ENCODE results near the gene GREM2. TPM values are rescaled to one million over a fixed set of nuclear protein-coding genes. Genes with fewer than 3 reads are reported as not detected.

GREM2 gene
- total RNA-seq, 1 experiment from 2014 or later: not detected

DNA sequence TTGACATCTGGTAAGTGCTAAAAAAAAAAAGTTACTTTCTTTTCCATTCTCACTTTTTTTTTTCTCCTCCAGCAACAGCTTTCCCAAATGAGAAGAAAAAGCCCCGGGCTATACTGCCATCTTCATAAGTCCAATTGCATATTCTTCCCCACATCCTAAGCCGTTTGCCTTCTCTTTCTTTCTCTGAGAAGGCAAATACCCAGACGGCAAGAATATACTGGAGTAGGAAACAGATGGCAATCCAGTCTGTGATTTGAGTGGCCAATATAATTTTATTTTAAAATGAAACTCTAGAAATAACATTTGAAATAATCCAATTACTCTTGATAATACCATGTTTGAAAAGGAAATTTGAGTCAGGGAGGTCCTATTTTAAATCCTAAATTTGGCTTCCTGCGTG is 44.6 kb upstream of the GREM2 start:
- Mint-ChIP-seq H3K27ac (no peak overlapping the region), H3K9me3 (no peaks in the 10 kb centered on the region), H3K4me3 (no peak overlapping the region), H3K27me3 (ENCODE audit: low read depth) (no peaks in the 10 kb centered on the region), H3K36me3 (ENCODE audit: insufficient read depth in 1 of 3, low read depth in 3 of 3) (no peaks in the 10 kb centered on the region; a peak in 1 of 7 replicates), H3K4me1 (peaks cover 0 to 3% of the 10 kb centered on the region in 2 experiments; a peak in 1 of 4 replicates)
- H3K79me2 ChIP-seq (ENCODE audit: insufficient read depth, low read length): no peaks in the 10 kb centered on the region
- no peaks in the 10 kb centered on the region for H3K23me2 ChIP-seq (ENCODE audit: insufficient read length, low read depth, low read length, poor library complexity, severe bottlenecking)
- H3K23ac ChIP-seq (ENCODE audit: insufficient read length, low read depth, low read length): no peak overlapping the region
- H3K4ac ChIP-seq (ENCODE audit: low read depth, low read length): no peak overlapping the region
- no peak overlapping the region for H3K56ac ChIP-seq (ENCODE audit: insufficient read length, low read depth, low read length)
- H4K20me1 ChIP-seq (ENCODE audit: control insufficient read depth, insufficient read depth, insufficient read length): no peaks in the 10 kb centered on the region
- H2BK12ac ChIP-seq (ENCODE audit: insufficient read length, low read depth, low read length): no peak overlapping the region
- no peak overlapping the region for H4K8ac ChIP-seq (replicated peaks; ENCODE audit: insufficient read length, low read depth, low read length)
- H2AK5ac ChIP-seq (ENCODE audit: insufficient read length, low read length): no peak overlapping the region
- no peaks in the 10 kb centered on the region for H3K79me1 ChIP-seq (ENCODE audit: insufficient read depth, low read depth, low read length, poor library complexity, severe bottlenecking)
- H3K9ac ChIP-seq (ENCODE audit: extremely low read depth, insufficient read length, low read length): no peak overlapping the region
- no peak overlapping the region for H4K91ac ChIP-seq (ENCODE audit: insufficient read length, low read depth, low read length)
- no CpG with 5 or more reads among the region's 4 CpGs for WGBS (ENCODE audit: extremely low coverage, insufficient read length, low lambda C conversion rate)
- H2AFZ ChIP-seq (ENCODE audit: low read length): no peak overlapping the region
- H3K9me3 ChIP-seq (ENCODE audit: control insufficient read depth, low read depth, low read length): no peaks in the 10 kb centered on the region
- no peak overlapping the region for H2BK120ac ChIP-seq (ENCODE audit: low read depth, low read length, poor library complexity, severe bottlenecking)
- H3K18ac ChIP-seq (ENCODE audit: insufficient read length, low read depth, low read length): no peak overlapping the region
- H3T11ph ChIP-seq (ENCODE audit: low read length): no peak overlapping the region
- no peak overlapping the region for H3K27ac ChIP-seq (ENCODE audit: insufficient read length, low read depth, low read length)
- no peak for TF ChIP-seq CTCF (conservative IDR thresholded peaks at IDR 0.05)
- no peak overlapping the region for H3K14ac ChIP-seq (ENCODE audit: insufficient read depth, low read length)
- H3K4me1 ChIP-seq (ENCODE audit: insufficient read depth, low read length): no peaks in the 10 kb centered on the region; the same call in 1 of the 2 replicates
- H2BK20ac ChIP-seq (ENCODE audit: low read depth, low read length, poor library complexity, severe bottlenecking): no peak overlapping the region
- no peak overlapping the region for H3K4me2 ChIP-seq (ENCODE audit: insufficient read depth, insufficient read length, low read length)
- no peak overlapping the region for H4K5ac ChIP-seq (ENCODE audit: insufficient read length, low read depth, low read length)
- no peak overlapping the region for H2BK15ac ChIP-seq (ENCODE audit: low read depth, low read length)
- no peak overlapping the region for H2BK5ac ChIP-seq (ENCODE audit: insufficient read length, low read length)
- no peak for DNase-seq
- H3K27me3 ChIP-seq (ENCODE audit: insufficient read depth, low read length): peaks cover 4% of the 10 kb centered on the region; the same call in 1 of the 2 replicates
